ENCODE results near the gene OLFM1. TPM values are rescaled to one million over a fixed set of nuclear protein-coding genes. Genes with fewer than 3 reads are reported as not detected.
"Not testable (repeated sequence)": the region's sequence is repeated elsewhere in the genome, so short reads cannot be mapped to it uniquely, and the experiment has no call there.

The OLFM1 gene
- total RNA-seq, 1 donor from 2014 or later: 12.5 TPM

- DNase-seq (no peak), ATAC-seq (no peak)
- intact Hi-C loops (cut with micrococcal nuclease): no loop called here
Measured at GRCh38 chr9:135100241-135100681, 12.8 kb downstream of the OLFM1 start.

- DNase-seq: no peak
- ATAC-seq: no peak
- intact Hi-C loops (cut with micrococcal nuclease): no loop called here
Measured at GRCh38 chr9:135100725-135101410, 13.4 kb downstream of the OLFM1 start.

GRCh38 chr9:135101486-135101885 is 14.0 kb downstream of the OLFM1 start:
- ATAC-seq (no peak), DNase-seq (no peak)
- intact Hi-C loops (cut with micrococcal nuclease): no loop called here

- ATAC-seq (no peak), DNase-seq (no peak)
- intact Hi-C loops (cut with micrococcal nuclease): no loop called here
Measured at GRCh38 chr9:135101926-135102325, 14.5 kb downstream of the OLFM1 start.

- DNase-seq: no peak
- no peak for ATAC-seq
- intact Hi-C loops (cut with micrococcal nuclease): no loop called here
Measured at GRCh38 chr9:135102331-135102730, 14.9 kb downstream of the OLFM1 start.

- DNase-seq: peak; percentile 43
- intact Hi-C loops (cut with micrococcal nuclease): no loop called here
Measured at GRCh38 chr9:135103001-135103446, 15.6 kb downstream of the OLFM1 start.

GRCh38 chr9:135103931-135104639 is 16.6 kb downstream of the OLFM1 start:
- DNase-seq (no peak), ATAC-seq (no peak)
- intact Hi-C loops (cut with micrococcal nuclease): no loop called here

More at GRCh38 chr9:135103001-135103446, 15.6 kb downstream of the OLFM1 start:
- ATAC-seq: peak; percentile 93

- intact Hi-C loops (cut with micrococcal nuclease): no loop called here
- ATAC-seq (no peak), DNase-seq (no peak)
Measured at GRCh38 chr9:135104761-135105160, 17.3 kb downstream of the OLFM1 start.

GRCh38 chr9:135105211-135105745 is 17.8 kb downstream of the OLFM1 start:
- ATAC-seq (no peak), DNase-seq (no peak)
- intact Hi-C loops (cut with micrococcal nuclease): no loop called here

GRCh38 chr9:135105938-135106491 is 18.5 kb downstream of the OLFM1 start:
- intact Hi-C loops (cut with micrococcal nuclease): no loop called here
- no peak for ATAC-seq
- DNase-seq: no peak

GRCh38 chr9:135106551-135107270 is 19.2 kb downstream of the OLFM1 start:
- no peak for DNase-seq

GRCh38 chr9:135107581-135108235 is 20.2 kb downstream of the OLFM1 start:
- DNase-seq: no peak
- intact Hi-C loops (cut with micrococcal nuclease): no loop called here

More at GRCh38 chr9:135106551-135107270, 19.2 kb downstream of the OLFM1 start:
- intact Hi-C loops (cut with micrococcal nuclease): no loop called here
- ATAC-seq: no peak

GRCh38 chr9:135108831-135109510 is 21.5 kb downstream of the OLFM1 start:
- intact Hi-C loops (cut with micrococcal nuclease): no loop called here
- ATAC-seq: no peak
- DNase-seq: no peak

More at GRCh38 chr9:135107581-135108235, 20.2 kb downstream of the OLFM1 start:
- ATAC-seq: no peak

GRCh38 chr9:135109650-135110049 is 22.2 kb downstream of the OLFM1 start:
- ATAC-seq (no peak), DNase-seq (no peak)
- intact Hi-C loops (cut with micrococcal nuclease): loop anchor here (10.0 kb wide), 1 partner anchor 125 kb away; no protein-coding TSS in a partner anchor

GRCh38 chr9:135110416-135110815 is 22.9 kb downstream of the OLFM1 start:
- no peak for DNase-seq
- intact Hi-C loops (cut with micrococcal nuclease): loop anchor here (10.0 kb wide), 1 partner anchor 124 kb away; no protein-coding TSS in a partner anchor
- no peak for ATAC-seq

- not testable (repeated sequence) for ATAC-seq, DNase-seq
- intact Hi-C loops (cut with micrococcal nuclease): loop anchor here (10.0 kb wide), 1 partner anchor 123 kb away; no protein-coding TSS in a partner anchor
Measured at GRCh38 chr9:135111600-135111999, 24.1 kb downstream of the OLFM1 start.

- DNase-seq (no peak), ATAC-seq (no peak)
- intact Hi-C loops (cut with micrococcal nuclease): loop anchor here (10.0 kb wide), 1 partner anchor 118 kb away; no protein-coding TSS in a partner anchor
Measured at GRCh38 chr9:135116371-135116770, 28.9 kb downstream of the OLFM1 start.

- intact Hi-C loops (cut with micrococcal nuclease): loop anchor here (10.0 kb wide), 1 partner anchor 118 kb away; no protein-coding TSS in a partner anchor
- no peak for DNase-seq
Measured at GRCh38 chr9:135116881-135117280, 29.4 kb downstream of the OLFM1 start.

More at GRCh38 chr9:135116881-135117280, 29.4 kb downstream of the OLFM1 start:
- no peak for ATAC-seq

All from left ventricle myocardium superior (tissue), 1 donor.